AG10803 (cell line): ENCODE measurements around the gene ROR1.

Experiments used
- DNase-seq: peaks from one replicate; pipeline ENCODE4 v3.0.0; 2010; ENCODE audit warnings: low read depth
- H3K4me3 ChIP-seq: 2 replicates; pipeline ENCODE4 v1.5.1; 2011; ENCODE audit warnings: mild to moderate bottlenecking, low read length, control low read depth
- TF ChIP-seq, protein P1 (sequence below): conservative IDR thresholded peaks from 2 replicates; pipeline ENCODE4 v1.5.1; 2011; ENCODE audit warnings: mild to moderate bottlenecking, low read length, control low read depth, inconsistent platforms

ROR1 gene

GRCh38 chr1:64051796-64052195 is 278.0 kb downstream of the ROR1 start:
- TF ChIP-seq, protein P1, sequence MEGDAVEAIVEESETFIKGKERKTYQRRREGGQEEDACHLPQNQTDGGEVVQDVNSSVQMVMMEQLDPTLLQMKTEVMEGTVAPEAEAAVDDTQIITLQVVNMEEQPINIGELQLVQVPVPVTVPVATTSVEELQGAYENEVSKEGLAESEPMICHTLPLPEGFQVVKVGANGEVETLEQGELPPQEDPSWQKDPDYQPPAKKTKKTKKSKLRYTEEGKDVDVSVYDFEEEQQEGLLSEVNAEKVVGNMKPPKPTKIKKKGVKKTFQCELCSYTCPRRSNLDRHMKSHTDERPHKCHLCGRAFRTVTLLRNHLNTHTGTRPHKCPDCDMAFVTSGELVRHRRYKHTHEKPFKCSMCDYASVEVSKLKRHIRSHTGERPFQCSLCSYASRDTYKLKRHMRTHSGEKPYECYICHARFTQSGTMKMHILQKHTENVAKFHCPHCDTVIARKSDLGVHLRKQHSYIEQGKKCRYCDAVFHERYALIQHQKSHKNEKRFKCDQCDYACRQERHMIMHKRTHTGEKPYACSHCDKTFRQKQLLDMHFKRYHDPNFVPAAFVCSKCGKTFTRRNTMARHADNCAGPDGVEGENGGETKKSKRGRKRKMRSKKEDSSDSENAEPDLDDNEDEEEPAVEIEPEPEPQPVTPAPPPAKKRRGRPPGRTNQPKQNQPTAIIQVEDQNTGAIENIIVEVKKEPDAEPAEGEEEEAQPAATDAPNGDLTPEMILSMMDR: no peak
- H3K4me3 ChIP-seq: no peak overlapping the region
- DNase-seq: no peak

- no peak for DNase-seq
- TF ChIP-seq, protein P1: no peak
- H3K4me3 ChIP-seq: no peak overlapping the region
Measured at GRCh38 chr1:64052777-64053176, 279.0 kb downstream of the ROR1 start.

- TF ChIP-seq, protein P1: no peak
- no peak overlapping the region for H3K4me3 ChIP-seq
- no peak for DNase-seq
Measured at GRCh38 chr1:64055310-64055709, 281.5 kb downstream of the ROR1 start.

DNA sequence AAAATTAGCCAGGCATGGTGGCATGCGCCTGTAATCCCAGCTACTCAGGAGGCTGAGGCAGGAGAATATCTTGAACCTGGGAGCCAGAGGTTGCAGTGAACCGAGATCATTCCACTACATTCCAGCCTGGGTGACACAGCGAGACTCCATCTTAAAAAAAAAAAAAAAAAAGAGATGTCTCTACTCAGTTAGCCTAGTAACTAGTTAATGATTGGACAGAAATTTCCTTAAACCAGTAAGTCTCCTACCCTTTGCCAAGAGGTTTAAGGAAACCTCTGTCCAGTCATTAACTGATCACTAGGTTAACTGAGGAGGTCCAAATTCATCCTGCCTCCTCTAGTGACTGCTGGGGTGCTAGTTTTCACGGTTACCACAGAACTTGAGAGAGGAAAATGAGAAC is 285.7 kb downstream of the ROR1 start:
- TF ChIP-seq, protein P1: no peak
- H3K4me3 ChIP-seq: no peak overlapping the region
- no peak for DNase-seq

DNA sequence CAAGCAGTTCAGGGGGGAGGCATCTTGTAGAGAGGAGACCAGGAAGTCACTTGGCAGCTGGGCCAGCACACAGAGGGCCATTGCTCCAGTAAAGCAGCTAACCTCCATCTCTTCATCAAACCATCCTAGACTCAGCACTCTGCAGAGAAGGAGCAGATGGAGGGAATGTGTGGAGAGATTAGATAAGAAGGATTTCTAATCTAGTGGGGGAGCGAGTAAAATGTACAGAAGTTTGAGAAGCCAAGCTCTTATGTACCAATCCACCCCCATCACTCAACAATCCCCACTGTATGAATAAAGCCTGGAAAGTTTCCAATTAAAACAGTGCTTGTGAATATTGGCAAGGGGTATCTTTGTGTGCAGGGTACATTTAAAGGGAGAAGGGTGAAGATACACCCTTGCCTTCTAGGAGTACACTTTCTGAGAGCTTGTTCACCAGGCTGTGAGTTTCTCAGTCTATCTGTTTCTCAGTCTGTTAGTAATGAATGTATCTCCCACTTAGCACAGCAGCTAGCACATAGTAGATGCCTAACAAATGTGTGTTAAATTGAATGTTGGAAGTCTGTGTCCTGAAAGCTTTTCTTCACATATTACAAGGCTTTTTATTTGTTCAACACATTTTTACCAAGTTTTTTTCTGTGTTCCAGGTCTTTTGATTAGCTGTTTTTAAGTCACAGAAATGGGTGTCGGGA is 286.9 kb downstream of the ROR1 start:
- TF ChIP-seq, protein P1: no peak
- no peak for DNase-seq
- no peak overlapping the region for H3K4me3 ChIP-seq

GRCh38 chr1:64061430-64062104 is 287.8 kb downstream of the ROR1 start:
- TF ChIP-seq, protein P1: no peak
- DNase-seq: no peak
- no peak overlapping the region for H3K4me3 ChIP-seq

DNA sequence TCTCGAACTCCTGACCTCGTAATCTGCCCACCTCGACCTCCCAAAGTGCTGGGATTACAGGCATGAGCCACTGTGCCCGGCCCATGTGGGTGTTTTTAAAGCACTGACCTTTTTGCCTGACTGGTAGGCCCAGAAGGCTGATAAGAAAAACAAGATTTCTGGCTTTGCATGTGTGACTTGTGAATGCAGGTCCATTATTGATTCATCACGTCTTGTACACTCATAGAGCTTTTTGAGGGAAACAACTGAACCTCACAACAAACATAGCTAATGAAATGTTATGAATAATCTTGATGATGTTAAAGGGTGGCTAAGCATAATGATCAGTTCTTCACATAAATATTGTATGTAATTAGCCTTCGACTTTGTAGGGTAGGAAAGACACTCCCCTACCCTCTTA is 288.7 kb downstream of the ROR1 start:
- no peak overlapping the region for H3K4me3 ChIP-seq
- TF ChIP-seq, protein P1: no peak
- DNase-seq: no peak
